Stimulated activated CD4-positive, alpha-beta T cell treated with anti-CD3 and anti-CD28 coated beads, Interleukin-15, amount 100 ng/mL, for 1 hour (primary cell): Measurements from ENCODE around the gene DCAF16.
A peak's percentile ranks its signal among the peaks of the same experiment; 100 is the strongest.
"Not testable (repeated sequence)": the region's sequence is repeated elsewhere in the genome, so short reads cannot be mapped to it uniquely, and the experiment has no call there.

Experiments used
- DNase-seq, 2 donors: peaks; one replicate each; pipeline ENCODE4 v3.0.0-alpha.2; 2020; ENCODE audit warnings: low read depth in 1 of 2, low spot score in 1 of 2

The DCAF16 gene

DNA sequence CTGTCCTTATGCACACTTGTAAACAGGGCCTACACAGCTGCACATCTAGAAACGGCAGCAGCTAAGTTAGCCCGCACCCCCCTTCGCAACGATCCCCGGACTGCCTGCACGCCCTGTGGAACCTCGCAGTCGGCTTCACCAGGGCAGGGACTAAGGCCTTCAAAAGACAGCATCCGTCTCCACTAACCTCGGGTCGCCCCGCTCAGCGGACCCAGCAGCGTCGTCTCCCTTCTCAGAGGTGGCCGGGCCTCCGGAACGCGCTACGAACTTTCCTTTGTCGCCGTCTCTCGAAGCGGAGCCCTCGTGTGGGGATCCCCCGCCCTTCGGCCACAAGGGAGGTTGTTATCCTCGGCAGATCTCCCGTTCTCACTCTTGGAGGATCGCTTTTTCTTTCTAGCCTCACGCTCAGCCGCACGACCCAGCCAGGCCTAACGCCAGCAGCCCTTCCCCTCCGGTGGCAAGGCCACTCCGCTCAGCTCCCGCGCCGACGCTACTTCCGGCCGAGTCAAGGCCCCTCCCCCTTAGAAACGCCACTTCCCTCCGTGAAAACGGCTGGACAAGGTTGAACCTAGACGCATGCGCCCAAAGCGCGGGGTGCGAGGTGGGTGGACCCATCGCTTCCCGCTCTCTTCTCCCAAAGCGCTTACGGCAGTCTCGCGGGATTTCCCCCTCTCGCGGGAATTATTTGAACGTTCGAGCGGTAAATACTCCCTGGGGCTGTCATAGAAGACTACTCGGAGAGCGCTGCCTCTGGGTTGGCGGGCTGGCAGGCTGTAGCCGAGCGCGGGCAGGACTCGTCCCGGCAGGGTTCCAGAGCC lies at the start of gene DCAF16, which contains the start of gene NCAPG:
TSS of gene DCAF16 (minus strand) at position 498 of the 818 bp plus-strand sequence. CDS start 6,616 bp downstream, outside the sequence.
TSS of gene NCAPG (plus strand) at position 720 of the 818 bp plus-strand sequence. CDS start 99 bp downstream, outside the sequence.
- peak; percentile 96 to 97 for DNase-seq

DNA sequence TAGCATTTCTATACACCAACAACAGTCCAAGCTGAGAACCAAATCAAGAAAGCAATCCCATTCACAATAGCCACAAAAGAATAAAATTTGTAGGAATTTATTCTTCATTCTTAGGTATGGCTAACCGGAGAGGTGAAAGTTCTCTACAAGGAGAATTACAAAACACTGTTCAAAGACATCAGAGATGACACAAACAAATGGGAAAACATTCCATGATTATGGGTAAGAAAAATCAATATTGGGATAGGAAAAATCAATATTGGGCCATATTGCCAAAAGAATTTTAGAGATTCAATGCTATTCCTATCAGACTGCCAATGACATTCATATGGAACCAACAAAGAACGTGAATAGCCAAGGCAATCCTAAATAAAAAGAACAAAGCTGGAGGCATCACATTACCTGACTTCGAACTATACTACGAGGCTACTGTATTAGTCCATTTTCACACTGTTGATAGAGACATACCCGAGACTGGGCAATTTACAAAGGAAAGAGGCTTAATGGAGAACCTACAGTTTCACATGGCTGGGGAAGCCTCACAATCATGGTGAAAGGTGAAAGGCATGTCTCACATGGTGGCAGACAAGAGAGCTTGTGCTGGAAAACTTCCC lies 49.3 kb upstream of the DCAF16 start:
- no peak for DNase-seq

DNA sequence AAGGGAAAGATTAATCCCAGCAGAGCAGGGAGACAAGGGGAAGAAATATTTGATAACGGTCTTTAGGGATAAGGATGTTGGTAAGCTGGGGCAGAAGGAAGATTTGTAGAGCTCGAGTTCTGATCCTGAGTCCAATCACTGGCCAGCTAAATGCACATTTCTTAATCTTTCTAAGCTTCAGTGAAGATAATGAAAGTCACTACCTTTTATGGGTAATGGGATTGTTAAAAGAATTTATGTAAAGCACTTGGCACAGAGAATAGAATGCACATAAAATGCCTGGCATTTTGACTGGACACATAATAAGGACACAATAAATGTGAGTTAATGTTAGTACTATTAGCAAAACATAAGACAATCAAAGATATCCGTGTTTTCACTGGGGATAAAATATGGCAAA lies 43.5 kb upstream of the DCAF16 start:
- no peak for DNase-seq

DNA sequence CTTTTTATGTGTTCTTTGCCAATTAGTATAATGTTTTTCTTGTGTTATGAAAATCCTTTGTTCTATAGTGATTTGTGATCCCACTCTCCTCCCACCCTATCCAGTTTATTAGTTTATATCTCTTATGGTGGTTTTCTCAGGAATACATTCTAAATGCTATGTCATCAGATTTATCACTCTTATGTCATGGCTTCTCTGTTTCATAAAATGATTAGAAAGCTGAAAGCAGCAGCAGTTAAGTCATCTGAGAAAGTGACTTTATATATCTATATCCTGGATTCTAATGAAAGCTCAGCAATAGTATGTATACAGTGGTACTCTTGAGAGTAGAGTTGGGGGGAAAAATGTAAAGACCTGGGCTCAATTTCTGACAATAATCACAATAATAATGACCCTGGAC lies 41.4 kb upstream of the DCAF16 start:
- DNase-seq, result no peak

DNA sequence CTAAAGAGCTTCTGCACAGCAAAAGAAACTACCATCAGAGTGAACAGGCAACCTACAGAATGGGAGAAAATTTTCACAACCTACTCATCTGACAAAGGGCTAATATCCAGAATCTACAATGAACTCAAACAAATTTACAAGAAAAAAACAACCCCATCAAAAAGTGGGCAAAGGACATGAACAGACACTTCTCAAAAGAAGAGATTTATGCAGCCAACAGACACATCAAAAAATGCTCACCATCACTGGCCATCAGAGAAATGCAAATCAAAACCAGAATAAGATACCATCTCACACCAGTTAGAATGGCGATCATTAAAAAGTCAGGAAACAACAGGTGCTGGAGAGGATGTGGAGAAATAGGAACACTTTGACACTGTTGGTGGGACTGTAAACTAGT lies 39.7 kb upstream of the DCAF16 start:
- DNase-seq, result not testable (repeated sequence)

DNA sequence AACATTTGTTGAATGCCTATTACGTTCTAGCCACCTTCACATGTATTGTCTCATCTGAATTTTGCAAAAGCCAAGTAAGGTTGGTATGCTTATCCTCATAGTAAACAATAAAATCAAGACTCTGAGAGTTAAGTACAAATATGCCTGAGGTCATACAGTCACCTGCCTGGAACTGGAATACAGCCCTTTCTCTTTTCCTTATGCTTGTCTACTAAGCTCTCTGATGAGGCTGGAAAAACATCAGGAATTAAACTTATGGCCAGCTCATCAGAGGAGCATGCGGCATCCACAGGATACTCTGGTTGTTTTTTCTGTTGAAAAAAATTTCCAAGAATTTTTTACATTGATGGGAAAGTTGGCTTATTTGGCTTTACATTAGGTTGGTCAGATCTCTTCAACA lies 35.7 kb upstream of the DCAF16 start:
- no peak for DNase-seq

DNA sequence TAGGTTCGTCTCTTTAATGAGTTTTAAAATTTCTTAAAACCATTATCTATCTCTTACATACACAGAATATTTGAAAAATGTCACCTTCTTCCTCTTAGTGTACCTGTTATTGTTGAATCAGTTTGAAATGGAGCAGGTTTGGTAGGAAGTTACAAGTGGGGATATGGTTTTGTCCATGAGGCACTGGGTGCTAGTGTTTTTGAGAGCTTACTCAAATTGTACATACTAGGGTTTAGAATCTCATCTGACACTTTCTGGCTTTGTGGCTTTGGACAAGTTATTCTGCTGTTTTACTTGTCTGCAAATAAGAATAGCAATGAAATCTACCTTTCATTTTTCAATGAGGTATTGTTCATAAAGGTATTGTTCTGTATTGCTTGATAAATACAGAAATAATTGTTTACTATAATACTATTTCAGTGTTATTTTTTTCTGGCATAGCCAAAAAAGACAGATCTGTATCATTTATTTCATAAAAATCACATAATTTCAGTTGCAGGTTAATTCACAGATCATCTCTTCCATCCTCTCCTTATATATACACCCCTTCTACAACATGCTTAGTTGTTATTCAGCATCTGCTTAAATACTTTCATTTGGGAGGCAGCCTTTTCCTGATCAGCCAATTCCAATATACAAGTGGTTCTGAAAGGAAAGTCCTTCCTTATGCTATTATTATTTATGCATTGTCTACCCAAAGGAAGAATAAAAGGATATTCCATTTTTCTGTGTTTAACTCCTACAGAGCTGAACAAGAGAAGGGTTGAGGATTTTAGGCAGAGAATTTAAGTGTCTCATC lies 13.5 kb upstream of the DCAF16 start:
- DNase-seq, result no peak

DNA sequence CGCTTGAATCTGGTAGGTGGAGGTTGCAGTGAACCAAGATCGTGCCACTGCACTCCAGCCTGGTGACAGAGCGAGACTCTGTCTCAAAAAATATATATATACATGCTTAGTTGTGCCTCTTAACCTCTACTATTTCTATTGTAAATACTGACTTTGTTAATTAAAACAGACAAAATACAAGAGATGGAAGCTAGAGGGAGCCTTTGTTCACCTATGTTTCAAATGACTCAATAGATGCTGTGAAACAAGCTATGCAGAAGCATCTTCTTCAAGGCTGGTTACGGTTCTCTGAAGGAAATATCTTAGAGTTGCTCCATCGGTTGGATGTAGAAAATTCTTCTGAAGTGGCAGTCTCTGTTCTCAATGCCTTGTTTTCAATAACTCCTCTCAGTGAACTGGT lies 6.5 kb upstream of the DCAF16 start:
- no peak for DNase-seq

DNA sequence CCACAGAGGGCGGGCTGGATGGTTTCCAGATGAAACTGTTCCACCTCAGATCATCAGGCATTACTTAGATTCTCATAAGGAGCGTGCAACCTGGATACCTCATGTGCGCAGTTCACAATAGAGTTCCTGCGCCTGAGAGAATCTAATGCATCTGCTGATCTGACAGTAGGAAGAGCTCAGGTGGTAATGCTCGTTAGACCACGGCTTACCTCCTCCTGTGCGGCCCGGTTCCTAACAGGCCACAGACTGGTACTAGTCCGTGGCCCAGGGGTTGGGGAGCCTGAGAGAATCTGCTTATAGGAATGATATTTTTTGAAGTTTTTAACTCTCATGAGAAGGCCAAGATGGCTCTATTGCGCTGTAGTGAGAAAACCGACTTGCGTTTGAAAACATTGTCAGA lies 5.6 kb upstream of the DCAF16 start:
- no peak for DNase-seq

DNA sequence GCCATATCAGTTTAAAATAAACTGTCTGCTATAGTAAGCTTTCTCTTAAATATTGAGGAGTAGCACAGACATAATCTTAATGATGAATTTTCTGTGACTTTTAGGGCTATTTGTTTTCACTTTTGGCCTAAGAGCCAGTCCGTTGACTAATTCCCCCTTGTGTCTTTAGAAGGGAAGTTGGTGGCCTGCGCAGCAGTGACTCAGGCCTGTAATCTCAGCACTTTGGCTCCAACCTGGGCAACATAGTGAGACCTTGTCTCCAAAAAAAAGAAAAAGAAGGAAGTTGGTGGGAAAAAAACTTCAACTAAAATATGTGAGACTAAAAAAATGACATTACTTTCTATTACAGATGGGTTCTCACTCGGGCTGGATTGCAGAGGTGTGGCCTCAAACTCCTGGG lies 3.6 kb upstream of the DCAF16 start:
- DNase-seq, result no peak

DNA sequence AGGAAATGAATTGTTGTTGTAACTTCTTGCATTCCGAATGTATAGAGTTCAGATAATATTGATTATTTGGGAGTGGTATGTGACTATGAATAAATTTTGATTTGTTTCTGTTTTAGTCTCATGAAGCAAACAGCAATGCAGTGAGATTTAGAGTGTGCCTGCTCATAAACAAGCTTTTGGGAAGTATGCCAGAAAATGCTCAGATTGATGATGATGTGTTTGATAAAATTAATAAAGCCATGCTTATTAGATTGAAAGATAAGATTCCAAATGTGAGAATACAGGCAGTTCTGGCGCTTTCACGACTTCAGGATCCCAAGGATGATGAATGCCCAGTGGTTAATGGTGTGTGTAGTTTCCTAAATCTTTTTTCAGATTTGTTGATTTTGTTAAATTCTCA lies 2.2 kb upstream of the DCAF16 start:
- no peak for DNase-seq

DNA sequence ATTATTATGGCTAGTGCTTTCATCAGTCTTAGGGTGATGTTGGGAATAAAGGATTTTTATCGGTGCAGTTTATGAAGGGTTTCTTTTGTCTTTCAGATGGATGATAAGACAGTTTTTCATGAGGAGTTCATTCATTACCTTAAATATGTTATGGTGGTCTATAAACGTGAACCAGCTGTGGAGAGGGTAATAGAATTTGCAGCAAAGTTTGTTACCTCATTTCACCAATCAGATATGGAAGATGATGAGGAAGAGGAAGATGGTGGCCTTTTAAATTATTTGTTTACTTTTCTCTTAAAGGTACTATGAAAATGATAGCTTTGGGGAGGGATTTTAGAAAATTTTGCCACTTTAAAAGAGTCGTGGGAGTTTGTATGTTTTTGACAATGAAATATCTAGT lies 1.6 kb upstream of the DCAF16 start:
- no peak for DNase-seq

DNA sequence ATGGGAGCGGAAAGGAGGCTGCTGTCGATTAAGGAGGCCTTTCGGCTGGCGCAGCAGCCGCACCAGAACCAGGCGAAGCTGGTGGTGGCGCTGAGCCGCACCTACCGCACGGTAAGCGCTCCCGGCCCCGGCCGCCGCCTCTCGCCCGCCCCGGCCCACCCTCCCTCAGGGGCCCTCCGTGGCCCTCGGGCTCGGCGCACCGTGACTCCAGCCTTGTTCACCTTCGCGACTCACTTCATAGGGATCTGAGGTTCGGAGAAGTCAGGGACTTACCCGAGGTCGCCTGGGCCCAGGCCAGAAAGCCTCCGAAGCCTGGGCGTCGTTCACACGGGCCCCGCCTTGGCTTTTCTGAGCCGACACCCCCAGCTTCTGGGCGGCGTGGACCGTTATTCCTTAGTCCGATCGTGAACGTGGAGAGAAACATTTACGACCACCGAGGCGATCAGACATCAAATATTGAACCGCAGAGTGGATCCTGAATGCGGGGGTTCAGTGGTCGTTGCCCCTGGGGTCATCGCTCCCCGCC lies 584 bp upstream of the DCAF16 start:
- DNase-seq, result no peak

DNA sequence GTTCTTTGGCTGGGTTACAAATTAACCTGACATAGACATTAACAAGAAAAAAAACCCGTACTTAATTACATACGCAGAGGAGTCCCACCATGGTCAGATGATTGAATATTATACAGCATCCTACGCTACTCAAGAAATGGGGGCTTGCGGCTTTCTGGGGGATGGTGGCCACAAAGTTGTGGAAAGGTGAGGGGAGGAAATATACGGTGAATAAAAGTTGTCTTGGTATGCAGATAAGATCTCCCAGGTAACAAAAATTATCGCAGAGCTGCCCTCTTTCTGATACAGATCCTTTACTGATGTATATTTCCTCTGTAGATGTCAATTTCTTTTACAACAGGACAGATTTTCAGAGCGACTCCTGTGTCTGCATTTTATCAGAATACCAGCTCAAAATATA lies 890 bp downstream of the DCAF16 start:
- no peak for DNase-seq

DNA sequence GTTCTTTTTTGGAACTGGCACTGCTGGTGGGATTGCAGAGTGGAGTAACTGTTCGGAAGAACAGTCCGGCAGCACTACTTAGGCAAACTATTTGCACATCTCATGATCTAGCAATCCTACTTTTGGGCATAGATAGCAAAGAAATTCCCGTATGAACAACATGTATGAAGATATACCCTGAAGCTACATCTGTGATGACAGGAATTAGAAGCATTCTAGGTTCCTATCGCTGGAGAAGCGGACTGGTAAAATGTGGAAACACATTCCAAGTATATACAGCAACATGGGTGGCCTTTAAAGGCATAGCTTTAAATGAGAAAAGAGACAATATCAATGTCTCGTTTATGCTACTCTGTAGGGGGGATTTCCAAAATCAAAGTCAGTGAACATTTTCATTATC lies 3.1 kb downstream of the DCAF16 start:
- no peak for DNase-seq

DNA sequence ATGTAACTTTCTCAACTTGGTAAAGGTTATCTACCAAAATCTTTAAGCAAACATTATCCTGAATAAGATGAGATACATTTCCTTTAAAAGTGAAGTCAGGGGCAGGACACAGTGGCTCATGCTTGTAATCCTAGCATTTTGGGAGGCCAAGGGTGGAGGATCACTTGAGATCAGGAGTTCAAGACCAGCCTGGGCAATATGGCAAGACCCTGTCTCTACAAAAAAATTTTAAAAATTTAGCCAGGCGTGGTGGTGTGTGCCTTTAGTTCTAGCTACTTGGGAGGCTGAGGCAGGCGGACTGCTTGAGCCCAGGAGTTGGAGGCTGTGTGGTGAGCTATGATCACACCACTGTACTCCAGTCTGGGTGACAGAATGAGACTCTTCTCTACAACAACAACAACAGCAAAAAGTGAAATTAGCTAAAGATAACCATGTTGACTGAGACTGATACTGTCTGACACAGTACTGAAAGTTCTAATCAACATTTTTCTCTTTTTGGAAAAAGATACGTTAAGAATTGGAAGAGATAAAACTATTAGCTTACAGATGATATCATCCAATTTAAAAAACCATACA lies 4.9 kb downstream of the DCAF16 start:
- DNase-seq, result no peak

DNA sequence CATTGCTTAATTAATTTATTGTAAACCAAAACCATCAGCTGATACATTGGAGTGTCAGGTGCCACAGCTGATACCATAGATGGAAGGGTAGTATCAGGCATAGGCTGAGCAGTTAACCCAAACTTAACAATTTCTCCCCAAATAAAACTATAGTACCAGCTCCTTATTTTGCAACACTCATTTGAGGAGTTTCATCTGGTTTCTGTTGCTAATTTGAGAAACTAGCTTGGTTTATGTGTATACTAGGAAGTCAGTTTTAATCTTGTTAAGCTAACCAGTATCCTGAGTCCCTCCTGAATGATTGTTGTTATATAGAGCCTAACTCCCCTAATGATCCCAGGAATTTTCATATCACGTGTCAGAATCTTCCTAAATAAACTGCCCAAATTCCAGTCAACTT lies 12.7 kb downstream of the DCAF16 start:
- DNase-seq, result no peak

DNA sequence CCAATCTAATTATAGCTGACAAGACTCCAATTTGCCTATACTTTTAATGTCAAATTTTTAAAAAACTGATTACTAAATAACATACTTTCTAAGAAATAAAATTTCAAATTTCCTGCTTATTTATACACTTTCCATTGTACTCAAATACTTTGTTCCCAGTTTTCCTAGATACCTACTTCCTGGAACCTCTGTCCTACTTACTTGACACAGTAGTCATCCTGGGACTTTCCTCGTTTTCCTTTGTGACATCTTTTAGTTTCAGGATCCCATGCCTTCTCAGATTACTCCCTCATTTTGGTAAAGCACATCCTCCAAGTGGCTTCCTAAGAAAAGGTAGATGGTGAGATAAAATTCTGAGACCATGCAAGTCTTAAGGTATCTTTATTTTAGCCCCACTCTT lies 15.8 kb downstream of the DCAF16 start:
- no peak for DNase-seq

DNA sequence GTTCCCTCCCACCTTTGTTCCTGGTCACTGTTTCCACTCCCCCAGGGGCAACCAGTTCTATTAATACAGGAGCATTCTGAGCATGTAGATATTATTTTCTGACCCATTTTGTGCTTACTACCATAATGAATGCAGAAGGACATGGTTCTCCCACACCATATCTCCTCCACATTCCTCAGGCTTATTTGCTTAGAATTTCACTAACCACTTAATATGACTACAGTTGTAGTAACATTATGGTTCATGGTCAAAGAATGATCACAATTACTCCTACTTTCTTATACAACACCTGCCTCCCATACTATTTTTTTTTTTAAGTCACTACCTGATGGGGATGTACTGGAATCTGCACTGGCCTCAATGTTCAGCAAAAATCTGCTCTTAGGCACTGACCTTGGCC lies 21.6 kb downstream of the DCAF16 start:
- DNase-seq, result no peak

DNA sequence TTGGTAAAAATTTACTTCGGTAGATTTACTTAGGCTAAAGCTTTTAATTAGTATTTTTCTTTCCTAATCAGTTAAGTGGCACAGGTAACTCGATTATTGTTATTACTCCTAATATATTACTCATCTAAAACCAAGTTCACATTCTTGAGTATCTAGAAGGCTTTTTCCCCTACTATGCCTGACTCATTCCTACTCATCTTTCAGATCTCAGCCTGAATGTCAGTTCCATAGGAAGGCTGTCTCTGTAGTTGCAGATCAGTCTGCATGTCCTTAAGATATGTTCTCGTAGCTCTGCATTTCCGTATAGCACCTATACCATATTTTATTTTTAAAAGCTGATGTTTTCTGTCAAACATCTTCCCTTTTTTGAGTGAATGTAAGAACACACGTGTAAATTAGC lies 23.2 kb downstream of the DCAF16 start:
- no peak for DNase-seq

DNA sequence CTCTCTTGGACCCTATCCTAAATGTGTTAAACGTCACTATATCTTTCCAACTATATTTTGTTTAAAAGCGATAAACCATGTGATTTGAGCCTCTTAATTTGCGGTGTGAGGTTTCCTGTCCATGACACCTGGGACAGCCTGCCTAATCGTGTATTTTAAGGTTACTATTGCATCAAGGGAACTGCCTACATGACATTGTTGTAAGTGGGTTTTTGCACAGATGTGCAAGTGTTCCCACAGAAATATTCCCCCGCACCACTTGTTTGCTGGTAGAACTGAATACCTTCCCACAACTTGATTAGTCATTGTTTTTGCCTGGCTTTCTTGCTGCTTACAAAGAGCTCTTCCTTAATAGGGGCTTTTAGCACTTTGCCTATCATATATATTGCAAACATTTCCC lies 24.0 kb downstream of the DCAF16 start:
- DNase-seq, result no peak
